ENCODE measurements around the gene MFRP. TPM values are rescaled to one million over a fixed set of nuclear protein-coding genes. Genes with fewer than 3 reads are reported as not detected.
A peak's percentile ranks its signal among the peaks of the same experiment; 100 is the strongest.

Gene MFRP
- total and polyA plus RNA-seq, 10 of the 15 experiments (the other 5 are each of a cell fraction or from before 2014, with no cell fraction given) = not detected

DNA sequence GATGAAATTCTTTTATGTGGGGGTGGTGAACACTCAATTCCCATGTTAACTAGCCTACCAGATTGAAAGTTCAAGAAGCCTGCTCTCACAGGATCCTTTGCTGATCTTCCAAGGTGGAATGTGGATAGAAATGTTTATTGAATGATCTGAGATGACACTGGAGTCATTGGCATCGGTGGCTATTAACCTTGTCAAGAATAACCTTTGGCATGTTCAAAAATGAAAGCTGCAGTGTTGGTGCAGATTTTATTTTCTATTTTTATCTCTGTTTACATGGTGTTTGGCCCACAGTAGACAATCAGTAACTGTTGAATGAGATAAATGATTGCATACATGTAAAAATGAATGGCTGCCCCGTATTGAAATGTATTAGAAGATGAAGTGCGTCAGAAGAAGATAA lies 48.6 kb downstream of the MFRP start (continued):
- TF ChIP-seq, protein P1, sequence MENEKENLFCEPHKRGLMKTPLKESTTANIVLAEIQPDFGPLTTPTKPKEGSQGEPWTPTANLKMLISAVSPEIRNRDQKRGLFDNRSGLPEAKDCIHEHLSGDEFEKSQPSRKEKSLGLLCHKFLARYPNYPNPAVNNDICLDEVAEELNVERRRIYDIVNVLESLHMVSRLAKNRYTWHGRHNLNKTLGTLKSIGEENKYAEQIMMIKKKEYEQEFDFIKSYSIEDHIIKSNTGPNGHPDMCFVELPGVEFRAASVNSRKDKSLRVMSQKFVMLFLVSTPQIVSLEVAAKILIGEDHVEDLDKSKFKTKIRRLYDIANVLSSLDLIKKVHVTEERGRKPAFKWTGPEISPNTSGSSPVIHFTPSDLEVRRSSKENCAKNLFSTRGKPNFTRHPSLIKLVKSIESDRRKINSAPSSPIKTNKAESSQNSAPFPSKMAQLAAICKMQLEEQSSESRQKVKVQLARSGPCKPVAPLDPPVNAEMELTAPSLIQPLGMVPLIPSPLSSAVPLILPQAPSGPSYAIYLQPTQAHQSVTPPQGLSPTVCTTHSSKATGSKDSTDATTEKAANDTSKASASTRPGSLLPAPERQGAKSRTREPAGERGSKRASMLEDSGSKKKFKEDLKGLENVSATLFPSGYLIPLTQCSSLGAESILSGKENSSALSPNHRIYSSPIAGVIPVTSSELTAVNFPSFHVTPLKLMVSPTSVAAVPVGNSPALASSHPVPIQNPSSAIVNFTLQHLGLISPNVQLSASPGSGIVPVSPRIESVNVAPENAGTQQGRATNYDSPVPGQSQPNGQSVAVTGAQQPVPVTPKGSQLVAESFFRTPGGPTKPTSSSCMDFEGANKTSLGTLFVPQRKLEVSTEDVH (IDR thresholded peaks at IDR 0.05; ENCODE audit: low read depth, partially characterized antibody) = no peak
- TF ChIP-seq GATAD2B (conservative IDR thresholded peaks at IDR 0.05; ENCODE audit: low read depth) = no peak
- no peak for TF ChIP-seq SMC3 (IDR thresholded peaks at IDR 0.05; ENCODE audit: borderline replicate concordance, low read length)
- TF ChIP-seq SUPT20H (IDR thresholded peaks at IDR 0.05; ENCODE audit: borderline replicate concordance, control insufficient read depth, low read depth, low read length) = no peak
- no peak for TF ChIP-seq NR2C2 (IDR thresholded peaks at IDR 0.05; ENCODE audit: borderline replicate concordance, control insufficient read depth, insufficient read length, low read depth)
- TF ChIP-seq IKZF2 (IDR thresholded peaks at IDR 0.05) = no peak
- no peak for TF ChIP-seq TCF3 (IDR thresholded peaks at IDR 0.05; ENCODE audit: borderline replicate concordance, insufficient read depth, low read depth, low read length)

DNA sequence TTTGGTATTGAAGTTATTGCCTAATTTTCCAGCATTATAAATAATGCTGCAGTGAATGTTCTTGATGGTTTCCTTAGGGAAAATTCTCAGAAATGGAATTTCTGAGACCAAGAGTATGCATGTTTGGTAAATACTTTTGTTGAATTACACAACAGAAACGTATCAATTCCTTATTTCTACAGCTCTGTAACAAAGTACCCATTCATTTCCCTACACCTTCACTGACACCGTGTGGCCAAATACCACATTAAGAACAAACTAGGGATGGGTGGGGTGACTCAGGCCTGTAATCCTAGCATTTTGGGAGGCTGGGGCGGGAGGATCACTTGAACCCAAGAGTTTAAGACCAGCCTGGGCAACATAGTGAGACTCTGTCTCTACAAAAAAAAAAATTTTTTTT lies 51.3 kb downstream of the MFRP start:
- in situ Hi-C loops (cut with MboI) = no loop called here
- H2AFZ ChIP-seq (ENCODE audit: control insufficient read depth, low read depth, low read length) = no peak overlapping the region
- no peak overlapping the region for H3K4me2 ChIP-seq (ENCODE audit: control insufficient read depth, insufficient read depth)
- no peak overlapping the region for H3K9ac ChIP-seq (ENCODE audit: control insufficient read depth, insufficient read depth, low read length)
- intact Hi-C loops (cut with micrococcal nuclease; ENCODE audit: unreplicated experiment) = no loop called here
- H3K27ac ChIP-seq (ENCODE audit: control insufficient read depth, insufficient read depth) = no peak overlapping the region
- H3K79me2 ChIP-seq (ENCODE audit: control insufficient read depth, insufficient read depth, low read length) = no peaks in the 10 kb centered on the region
- POLR2A ChIA-PET = no interaction called here
- no peak overlapping the region for H3K4me3 ChIP-seq
- peak; percentile 36; the same call in 1 of the 3 replicates for ATAC-seq
- no peaks in the 10 kb centered on the region for H3K4me1 ChIP-seq (ENCODE audit: control insufficient read depth, insufficient read depth, low read length)
- CTCF ChIA-PET = interaction anchor here (0.5 to 1.0 kb wide), 4 partner anchors 11 to 174 kb away, joined by 3 read pairs; partner anchors contain the start of gene HINFP
- TF ChIP-seq KDM1A (IDR thresholded peaks at IDR 0.05; ENCODE audit: borderline replicate concordance) (no peak), RAD21 (IDR thresholded peaks at IDR 0.05; ENCODE audit: insufficient read depth, low read depth, low read length) (peak; percentile 33; the same call in 1 of the 2 replicates)
- H3K9me3 ChIP-seq (replicated peaks; ENCODE audit: control insufficient read depth, insufficient read depth, low read length) = no peaks in the 10 kb centered on the region; the same call in 1 of the 3 replicates
- 41% methylated on average over 3 of the region's 3 CpGs for WGBS (ENCODE audit: insufficient coverage, insufficient replicate concordance, low lambda C conversion rate, missing lambda C conversion rate)
- no peaks in the 10 kb centered on the region for H4K20me1 ChIP-seq (ENCODE audit: control insufficient read depth, insufficient read depth)
- peaks cover 10 to 31% of the 10 kb centered on the region in 2 experiments for H3K36me3 ChIP-seq (ENCODE audit: control insufficient read depth in 2 of 2, insufficient read depth in 2 of 2, low read length in 1 of 2)
- no peaks in the 10 kb centered on the region for H3K27me3 ChIP-seq (replicated peaks in 1 of 2; ENCODE audit: control insufficient read depth in 2 of 2, insufficient read depth in 2 of 2, low read length in 1 of 2)
- RAD21 ChIA-PET (ENCODE audit: unreplicated experiment) = no interaction called here
- no TSS peak for BruUV-seq (replicated peaks)
- FAIRE-seq = no peak
- no peak for DNase-seq (ENCODE audit: low read depth, low spot score)
- SMC1A ChIA-PET (ENCODE audit: uncharacterized antibody, unreplicated experiment) = no interaction called here
